Uterus (tissue), 2 donors: Measurements from ENCODE around the gene DDOST.

Experiments used
- CTCF ChIP-seq, 4 experiments: fragments of 200-600 bp in 2 of 4; fragments of 450-650 bp in 2 of 4; sonication (generic) in 2 of 4; IDR thresholded peaks; one replicate each; pipeline ENCODE4 v1.5.1; 2016 to 2019; ENCODE audit warnings: antibody characterized with exemption in 4 of 4, mild to moderate bottlenecking in 2 of 4, moderate library complexity in 1 of 4
- POLR2A ChIP-seq, 2 donors: fragments of 450-650 bp; IDR thresholded peaks; one replicate each; pipeline ENCODE4 v1.6.1; 2016; ENCODE audit warnings: antibody characterized with exemption in 2 of 2, mild to moderate bottlenecking in 1 of 2, moderate library complexity in 1 of 2

- TF ChIP-seq POLR2A (IDR thresholded peaks at IDR 0.05) (no peak), CTCF (IDR thresholded peaks at IDR 0.05) (no peak)
Measured at GRCh38 chr1:20630729-20631128, 30.4 kb downstream of the DDOST start.
